SK-N-SH (cell line): ENCODE data around the gene HAVCR1. TPM values are rescaled to one million over a fixed set of nuclear protein-coding genes. Genes with fewer than 3 reads are reported as not detected.

Source experiments
- CTCF ChIA-PET: fragments of 300-600, 350-600 bp; formaldehyde crosslinking; extraction: SDS; loops from one replicate; lab custom pipeline; 2021; lab: Yijun Ruan, JAX
- POLR2A ChIA-PET: fragments of 350-600 bp; sonication (Branson Sonifier 250); formaldehyde crosslinking; extraction: SDS; loops from one replicate; lab custom pipeline; 2020; ENCODE audit warnings: antibody characterized with exemption, inconsistent platforms; lab: Yijun Ruan, JAX
- DNase-seq: peaks from one replicate; pipeline ENCODE4 v3.0.0; 2012
- H2AFZ ChIP-seq: fragments of 200-600 bp; sonication (generic); 2 replicates; pipeline ENCODE4 v1.8.1; 2016; ENCODE audit warnings: antibody characterized with exemption, mild to moderate bottlenecking, low read depth
- H3F3A ChIP-seq: fragments of 200-600 bp; sonication (generic); replicated peaks from 2 replicates; pipeline ENCODE3; 2016; ENCODE audit warnings: antibody characterized with exemption, mild to moderate bottlenecking; ENCODE audit not compliant: insufficient read depth
- H3K27ac ChIP-seq, 2 experiments: fragments of 200-500 bp in 1 of 2; fragments of 200-600 bp in 1 of 2; sonication (Bioruptor generic) in 1 of 2; sonication (generic), shearing (Covaris generic) in 1 of 2; 2 replicates each; pipeline versions ENCODE4 v1.5.1 to v1.6.1; 2014 to 2016; ENCODE audit warnings: low read depth in 2 of 2, inconsistent platforms in 1 of 2, low read length in 1 of 2, mild to moderate bottlenecking in 1 of 2, mixed read lengths in 1 of 2
- H3K27me3 ChIP-seq: fragments of 200-600 bp; sonication (generic), shearing (Covaris generic); 2 replicates; pipeline ENCODE4 v1.6.1; 2016; ENCODE audit warnings: mixed run types; ENCODE audit not compliant: insufficient read depth
- H3K36me3 ChIP-seq, 2 experiments: fragments of 200-500 bp in 1 of 2; fragments of 200-600 bp in 1 of 2; sonication (Bioruptor generic) in 1 of 2; sonication (generic) in 1 of 2; replicated peaks in 1 of 2; 2 replicates each; pipeline versions ENCODE3 to v1.5.1; 2014 to 2016; ENCODE audit warnings: low read length in 1 of 2, mild to moderate bottlenecking in 1 of 2; ENCODE audit not compliant: insufficient read depth in 2 of 2, control insufficient read depth in 1 of 2
- H3K4me1 ChIP-seq, 2 experiments: fragments of 200-500 bp in 1 of 2; fragments of 200-600 bp in 1 of 2; sonication (Bioruptor generic) in 1 of 2; sonication (generic), shearing (Covaris generic) in 1 of 2; 2 replicates each; pipeline versions ENCODE4 v1.5.1 to v1.6.1; 2014 to 2016; ENCODE audit warnings: low read depth in 1 of 2, low read length in 1 of 2, mixed run types in 1 of 2; ENCODE audit not compliant: insufficient read depth in 2 of 2, control insufficient read depth in 1 of 2
- H3K4me2 ChIP-seq: fragments of 200-600 bp; sonication (generic), shearing (Covaris generic); 2 replicates; pipeline ENCODE4 v1.6.1; 2017; ENCODE audit warnings: mixed run types
- H3K4me3 ChIP-seq, 2 experiments: fragments of 200-500 bp in 1 of 2; fragments of 200-600 bp in 1 of 2; sonication (Bioruptor generic) in 1 of 2; sonication (generic), shearing (Covaris generic) in 1 of 2; 2 replicates each; pipeline versions ENCODE4 v1.5.1 to v1.8.1; 2014 to 2016; ENCODE audit warnings: low read depth in 2 of 2, inconsistent platforms in 1 of 2, low read length in 1 of 2, mild to moderate bottlenecking in 1 of 2, mixed read lengths in 1 of 2, moderate library complexity in 1 of 2
- H3K79me2 ChIP-seq: fragments of 200-600 bp; sonication (generic); 2 replicates; pipeline ENCODE4 v1.8.1; 2017; ENCODE audit warnings: mild to moderate bottlenecking; ENCODE audit not compliant: insufficient read depth
- H3K9ac ChIP-seq: fragments of 200-600 bp; sonication (generic); 2 replicates; pipeline ENCODE4 v1.6.1; 2017; ENCODE audit warnings: mixed run types
- H3K9me2 ChIP-seq: fragments of 200-600 bp; sonication (generic); 2 replicates; pipeline ENCODE4 v1.6.1; 2017; ENCODE audit warnings: mixed run types
- H3K9me3 ChIP-seq: fragments of 200-600 bp; sonication (generic); 2 replicates; pipeline ENCODE4 v1.6.1; 2017; ENCODE audit warnings: mixed run types, mild to moderate bottlenecking, moderate library complexity
- H4K20me1 ChIP-seq: fragments of 200-600 bp; sonication (generic); 2 replicates; pipeline ENCODE4 v1.6.1; 2017; ENCODE audit warnings: mild to moderate bottlenecking, mixed run types; ENCODE audit not compliant: insufficient read depth
- CTCF ChIP-seq: fragments of 200-600 bp; sonication (generic); IDR thresholded peaks from 2 replicates; pipeline ENCODE4 v1.6.1; 2017; ENCODE audit warnings: antibody characterized with exemption, mild to moderate bottlenecking, moderate library complexity
- FOSL2 ChIP-seq: IDR thresholded peaks from 2 replicates; pipeline ENCODE4 v1.4.0; 2012; ENCODE audit warnings: low read depth, mild to moderate bottlenecking, moderate library complexity, borderline replicate concordance
- FOXJ3 ChIP-seq: sonication (generic); formaldehyde crosslinking; IDR thresholded peaks from 2 replicates; pipeline ENCODE4 v1.5.1; 2020; ENCODE audit warnings: mild to moderate bottlenecking, missing genetic modification reagents
- FOXM1 ChIP-seq: IDR thresholded peaks from 2 replicates; pipeline ENCODE4 v1.4.0; 2012; ENCODE audit warnings: low read depth, mild to moderate bottlenecking
- MEF2A ChIP-seq: IDR thresholded peaks from 2 replicates; pipeline ENCODE4 v1.4.0; 2012; ENCODE audit warnings: low read depth, borderline replicate concordance
- MXI1 ChIP-seq: IDR thresholded peaks from 2 replicates; pipeline ENCODE4 v1.6.1; 2012; ENCODE audit warnings: mild to moderate bottlenecking, low read depth, low read length, improper control_type of control experiment
- NRF1 ChIP-seq: IDR thresholded peaks from 2 replicates; pipeline ENCODE4 v1.6.1; 2012; ENCODE audit warnings: low read depth, mild to moderate bottlenecking, low read length
- POLR2AphosphoS5 ChIP-seq: IDR thresholded peaks from 2 replicates; pipeline ENCODE4 v1.6.1; 2012; ENCODE audit warnings: low read depth, low read length
- RAD21 ChIP-seq: IDR thresholded peaks from 2 replicates; pipeline ENCODE4 v1.6.1; 2012; ENCODE audit warnings: mild to moderate bottlenecking, low read length
- RCOR1 ChIP-seq: fragments of 150-350 bp; IDR thresholded peaks from 2 replicates; pipeline ENCODE4 v1.6.1; 2017; ENCODE audit warnings: antibody characterized with exemption, low read length
- SMC3 ChIP-seq: IDR thresholded peaks from 2 replicates; pipeline ENCODE4 v1.6.1; 2012; ENCODE audit warnings: low read depth, low read length, improper control_type of control experiment
- TAF1 ChIP-seq: IDR thresholded peaks from 2 replicates; pipeline ENCODE4 v1.6.1; 2012; ENCODE audit warnings: low read depth, mild to moderate bottlenecking, low read length, moderate library complexity, borderline replicate concordance
- ZBTB33 ChIP-seq: IDR thresholded peaks from 2 replicates; pipeline ENCODE4 v1.4.0; 2012; ENCODE audit warnings: low read depth, borderline replicate concordance
- WGBS: methylation state at CpG from one replicate; pipeline ENCODE4 v1.1.6; 2017; ENCODE audit warnings: low lambda C conversion rate; 5-methylcytosine and 5-hydroxymethylcytosine counted together
- polyA plus RNA-seq, 3 experiments: library from polyadenylated mRNA; depleted of rRNA; stranded (reverse); fragments of >200 nt; gene quantifications; 2 replicates each; pipeline ENCODE4 v1.2.3, GENCODE V29; 2012

Gene HAVCR1
- polyA plus RNA-seq, 1 of the 3 experiments (the other 2 are of a cell fraction), result not detected

- Histone ChIP-seq H4K20me1 (no peaks in the 10 kb centered on the region), H3K4me3 (no peak overlapping the region), H3K9me3 (no peaks in the 10 kb centered on the region), H3K9ac (no peak overlapping the region), H3K4me1 (no peaks in the 10 kb centered on the region), H3K4me2 (no peak overlapping the region), H3K79me2 (no peaks in the 10 kb centered on the region), H3K9me2 (no peaks in the 10 kb centered on the region), H3F3A (no peaks in the 10 kb centered on the region), H3K27ac (no peak overlapping the region), H2AFZ (no peak overlapping the region), H3K27me3 (no peaks in the 10 kb centered on the region), H3K36me3 (no peaks in the 10 kb centered on the region)
- ChIA-PET CTCF (no interaction called here), POLR2A (no interaction called here)
- no peak for DNase-seq
- no peak for TF ChIP-seq NRF1
- no peak for TF ChIP-seq FOXJ3
- TF ChIP-seq MXI1, result no peak
- TF ChIP-seq RCOR1, result no peak
- TF ChIP-seq MEF2A, result no peak
- TF ChIP-seq, all 33 proteins: peak for 0
These were observed 53.9 kb downstream of the HAVCR1 start for GRCh38 chr5:157004893-157005551.

DNA sequence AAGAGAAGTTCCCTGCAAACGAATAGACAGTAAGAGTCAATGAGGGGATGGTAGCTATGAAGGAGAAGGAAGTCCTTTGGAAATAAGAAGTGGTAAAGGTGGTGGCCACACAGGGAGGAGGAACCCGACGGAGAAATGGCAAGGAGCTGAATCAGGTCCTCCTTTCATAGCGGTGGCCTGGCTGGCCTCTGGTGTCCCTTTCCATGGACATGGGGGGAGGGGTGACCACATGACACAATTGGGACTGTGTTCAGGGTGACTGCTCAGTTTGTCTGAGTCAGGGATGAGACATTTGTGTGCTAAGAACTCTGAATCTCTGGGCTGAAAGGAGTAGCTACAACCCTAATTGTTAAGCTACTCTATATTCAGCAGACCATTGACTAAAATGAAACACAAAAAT is 67.2 kb downstream of the HAVCR1 start:
- no peak overlapping the region for H3K9ac ChIP-seq
- no peak overlapping the region for H3K27ac ChIP-seq
- POLR2A ChIA-PET, result no interaction called here
- no peaks in the 10 kb centered on the region for H3K9me2 ChIP-seq
- no peaks in the 10 kb centered on the region for H3K4me1 ChIP-seq
- H3K4me2 ChIP-seq, result no peak overlapping the region
- no peaks in the 10 kb centered on the region for H3F3A ChIP-seq
- TF ChIP-seq FOXJ3 (no peak), POLR2AphosphoS5 (no peak), MXI1 (no peak), FOSL2 (no peak), FOXM1 (no peak), NRF1 (no peak), TAF1 (no peak), RAD21 (no peak), RCOR1 (no peak), SMC3 (no peak), ZBTB33 (no peak), CTCF (no peak)
- no peak overlapping the region for H2AFZ ChIP-seq
- no peaks in the 10 kb centered on the region for H3K79me2 ChIP-seq
- WGBS, result 53% methylated on average over 4 of the region's 4 CpGs
- no peaks in the 10 kb centered on the region for H4K20me1 ChIP-seq
- no peaks in the 10 kb centered on the region for H3K36me3 ChIP-seq
- DNase-seq, result no peak
- no peak overlapping the region for H3K4me3 ChIP-seq
- no peaks in the 10 kb centered on the region for H3K9me3 ChIP-seq
- H3K27me3 ChIP-seq, result no peaks in the 10 kb centered on the region
- CTCF ChIA-PET, result interaction anchor here (0.5 kb wide), 1 partner anchor 270 kb away, joined by 3 read pairs; no protein-coding TSS in a partner anchor
